ENCODE data around the gene ADIPOR2.

The ADIPOR2 gene

GRCh38 chr12:1835211-1836131 lies 144.6 kb downstream of the ADIPOR2 start:
- TF ChIP-seq CTCF (IDR thresholded peaks at IDR 0.05; ENCODE audit: control insufficient read depth, extremely low read depth, insufficient read depth), result no peak

GRCh38 chr12:1836241-1836803 lies 145.5 kb downstream of the ADIPOR2 start:
- no peak overlapping the region for H3K4me3 ChIP-seq (ENCODE audit: low read depth, low read length)
- DNase-seq (ENCODE audit: low read depth), result no peak
- TF ChIP-seq CTCF (IDR thresholded peaks at IDR 0.05; ENCODE audit: control insufficient read depth, extremely low read depth, insufficient read depth), result no peak

More at GRCh38 chr12:1835211-1836131, 144.6 kb downstream of the ADIPOR2 start:
- no peak for DNase-seq (ENCODE audit: low read depth)
- H3K4me3 ChIP-seq (ENCODE audit: low read depth, low read length), result no peak overlapping the region

GRCh38 chr12:1836854-1837421 lies 146.1 kb downstream of the ADIPOR2 start:
- TF ChIP-seq CTCF (IDR thresholded peaks at IDR 0.05; ENCODE audit: control insufficient read depth, extremely low read depth, insufficient read depth), result no peak
- DNase-seq (ENCODE audit: low read depth), result no peak
- H3K4me3 ChIP-seq (ENCODE audit: low read depth, low read length), result no peak overlapping the region

- H3K4me3 ChIP-seq (ENCODE audit: low read depth, low read length), result no peak overlapping the region
- no peak for DNase-seq (ENCODE audit: low read depth)
- TF ChIP-seq CTCF (IDR thresholded peaks at IDR 0.05; ENCODE audit: control insufficient read depth, extremely low read depth, insufficient read depth), result no peak
Measured at GRCh38 chr12:1837541-1838204, 146.8 kb downstream of the ADIPOR2 start.
